MCF 10A (cell line): ENCODE measurements around the gene SNAI1. TPM values are rescaled to one million over a fixed set of nuclear protein-coding genes. Genes with fewer than 3 reads are reported as not detected.

Source experiments
- BruUV-seq: library from RNA; stranded (reverse); fragments of 400-500 nt; replicated peaks from 2 replicates; lab custom pipeline; 2021; lab: Mats Ljungman, UMichigan
- CTCF ChIA-PET: fragments of 300-600 bp; sonication (Branson Sonifier 250); formaldehyde crosslinking; extraction: SDS; loops from one replicate; lab custom pipeline; 2021; ENCODE audit warnings: antibody characterized with exemption, inconsistent platforms; lab: Yijun Ruan, JAX
- POLR2A ChIA-PET: fragments of 300-600, 350-650 bp; sonication (Branson Sonifier 250); formaldehyde crosslinking; extraction: SDS; loops from one replicate; lab custom pipeline; 2020; ENCODE audit warnings: antibody characterized with exemption, inconsistent platforms; lab: Yijun Ruan, JAX
- DNase-seq: peaks from one replicate; pipeline ENCODE4 v3.0.0-alpha.2; 2018; ENCODE audit not compliant: unreplicated experiment
- H3K27ac Mint-ChIP-seq: one replicate; pipeline ENCODE4 v1.8.0; 2022; ENCODE audit warnings: mild to moderate bottlenecking, low read depth, mixed read lengths; ENCODE audit not compliant: unreplicated experiment
- H3K27me3 Mint-ChIP-seq: one replicate; pipeline ENCODE4 v1.8.0; 2022; ENCODE audit warnings: mixed read lengths; ENCODE audit not compliant: insufficient read depth, unreplicated experiment
- H3K36me3 Mint-ChIP-seq: one replicate; pipeline ENCODE4 v1.8.0; 2022; ENCODE audit warnings: mild to moderate bottlenecking, moderate library complexity, mixed read lengths; ENCODE audit not compliant: insufficient read depth, unreplicated experiment
- H3K4me1 Mint-ChIP-seq: one replicate; pipeline ENCODE4 v1.8.0; 2022; ENCODE audit warnings: mixed read lengths; ENCODE audit not compliant: insufficient read depth, unreplicated experiment
- H3K4me3 Mint-ChIP-seq: one replicate; pipeline ENCODE4 v1.8.0; 2022; ENCODE audit warnings: mild to moderate bottlenecking, moderate library complexity, mixed read lengths; ENCODE audit not compliant: unreplicated experiment
- H3K9me3 Mint-ChIP-seq: one replicate; pipeline ENCODE4 v1.8.0; 2022; ENCODE audit warnings: mixed read lengths; ENCODE audit not compliant: unreplicated experiment
- intact Hi-C: fragments of 100-400 bp; cut with micrococcal nuclease; formaldehyde crosslinking; loops from 2 replicates; pipeline ENCODE4 v1.14.1; 2022
- total RNA-seq: library from RNA; stranded (reverse); gene quantifications from 2 replicates; pipeline ENCODE4 v1.2.3, GENCODE V29; 2022
- TF ChIP-seq, protein P1 (sequence below): fragments of 200-600 bp; IDR thresholded peaks from one replicate; pipeline ENCODE4 v1.8.0; 2022; ENCODE audit warnings: antibody characterized with exemption, mild to moderate bottlenecking; ENCODE audit not compliant: unreplicated experiment

The SNAI1 gene
- total RNA-seq, 1 experiment from 2014 or later = 0.23 TPM

DNA sequence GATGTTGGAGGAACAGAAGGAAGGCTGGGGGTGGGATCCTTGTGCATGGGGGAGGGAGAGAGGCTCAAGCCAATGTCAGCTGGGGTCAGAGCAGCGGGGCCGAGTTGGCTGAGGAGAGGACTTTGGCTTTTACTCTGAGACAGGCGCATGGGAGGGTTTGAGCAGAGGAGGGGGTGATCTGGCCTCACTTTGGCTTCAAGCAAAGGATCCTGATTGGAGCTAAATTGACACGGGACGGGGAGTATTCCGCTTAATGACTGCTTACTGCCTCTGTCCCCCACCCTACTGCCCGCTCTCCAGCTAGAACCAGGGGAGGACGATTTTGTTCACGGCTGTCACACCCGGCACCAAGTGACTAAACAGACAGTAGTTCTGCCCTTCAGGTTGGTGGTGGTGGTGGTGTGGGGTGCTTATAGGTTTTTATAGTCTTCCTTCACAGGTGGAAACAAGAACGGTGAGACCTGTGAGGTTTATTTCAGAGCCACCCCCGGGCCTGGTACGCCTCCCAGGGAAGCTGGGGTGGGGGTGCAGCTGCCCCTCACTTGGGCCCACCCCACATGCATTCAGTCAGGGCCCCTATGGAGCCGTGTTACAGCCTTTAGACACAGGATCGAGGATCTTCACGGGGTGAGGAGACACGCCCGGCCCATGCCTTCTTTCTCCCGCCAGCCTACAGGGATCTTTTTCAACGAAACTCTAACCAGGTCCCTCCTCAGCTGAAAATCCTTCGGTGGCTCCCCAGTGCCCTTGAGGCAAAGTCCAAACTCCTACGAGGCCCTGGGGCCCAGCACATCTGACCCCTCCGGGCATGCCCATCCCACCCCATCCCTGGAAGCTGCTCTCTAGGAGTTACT is 1.3 kb upstream of the SNAI1 start:
- H3K27ac Mint-ChIP-seq = no peak overlapping the region

DNA sequence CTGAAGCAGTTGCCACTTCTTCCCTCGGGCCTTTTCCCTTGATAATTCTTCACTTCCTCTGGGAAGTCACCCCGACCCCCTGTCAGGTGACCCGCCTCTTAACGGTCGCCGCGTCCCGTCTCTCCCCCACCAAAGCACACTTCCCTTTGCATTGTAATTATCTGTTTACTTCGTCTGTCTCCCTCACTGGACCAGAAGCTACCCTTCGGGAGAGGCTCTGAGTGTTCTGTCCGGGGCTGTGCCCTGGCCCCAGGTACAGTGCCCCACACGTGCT is 771 bp upstream of the SNAI1 start:
- DNase-seq = no peak
- ChIA-PET POLR2A (interaction anchor here (1.2 to 2.1 kb wide), 2 partner anchors 88 to 89 kb away, joined by 3 to 9 read pairs; no protein-coding TSS in a partner anchor), CTCF (interaction anchor here (0.5 to 14.3 kb wide), 12 partner anchors 43 to 1560 kb away, joined by 3 to 582 read pairs (median 3); partner anchors contain the start of gene NFATC2)
- no peaks in the 10 kb centered on the region for H3K36me3 Mint-ChIP-seq
- H3K27ac Mint-ChIP-seq = no peak overlapping the region
- peaks cover 6% of the 10 kb centered on the region for H3K4me1 Mint-ChIP-seq
- peaks cover 19% of the 10 kb centered on the region for H3K27me3 Mint-ChIP-seq
- no peaks in the 10 kb centered on the region for H3K9me3 Mint-ChIP-seq
- no TSS peak for BruUV-seq
- TF ChIP-seq, protein P1, sequence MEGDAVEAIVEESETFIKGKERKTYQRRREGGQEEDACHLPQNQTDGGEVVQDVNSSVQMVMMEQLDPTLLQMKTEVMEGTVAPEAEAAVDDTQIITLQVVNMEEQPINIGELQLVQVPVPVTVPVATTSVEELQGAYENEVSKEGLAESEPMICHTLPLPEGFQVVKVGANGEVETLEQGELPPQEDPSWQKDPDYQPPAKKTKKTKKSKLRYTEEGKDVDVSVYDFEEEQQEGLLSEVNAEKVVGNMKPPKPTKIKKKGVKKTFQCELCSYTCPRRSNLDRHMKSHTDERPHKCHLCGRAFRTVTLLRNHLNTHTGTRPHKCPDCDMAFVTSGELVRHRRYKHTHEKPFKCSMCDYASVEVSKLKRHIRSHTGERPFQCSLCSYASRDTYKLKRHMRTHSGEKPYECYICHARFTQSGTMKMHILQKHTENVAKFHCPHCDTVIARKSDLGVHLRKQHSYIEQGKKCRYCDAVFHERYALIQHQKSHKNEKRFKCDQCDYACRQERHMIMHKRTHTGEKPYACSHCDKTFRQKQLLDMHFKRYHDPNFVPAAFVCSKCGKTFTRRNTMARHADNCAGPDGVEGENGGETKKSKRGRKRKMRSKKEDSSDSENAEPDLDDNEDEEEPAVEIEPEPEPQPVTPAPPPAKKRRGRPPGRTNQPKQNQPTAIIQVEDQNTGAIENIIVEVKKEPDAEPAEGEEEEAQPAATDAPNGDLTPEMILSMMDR = no peak
- intact Hi-C loops = loop anchor here (1.0 to 2.0 kb wide), 3 partner anchors 53 to 103 kb away; no protein-coding TSS in a partner anchor
- peak overlapping the region; percentile 55 for H3K4me3 Mint-ChIP-seq

More for the DNA sequence above, 1.3 kb upstream of the SNAI1 start:
- peak overlapping the region; percentile 55 for H3K4me3 Mint-ChIP-seq
- no peaks in the 10 kb centered on the region for H3K36me3 Mint-ChIP-seq
- peaks cover 19% of the 10 kb centered on the region for H3K27me3 Mint-ChIP-seq
- BruUV-seq = no TSS peak
- H3K4me1 Mint-ChIP-seq = peaks cover 6% of the 10 kb centered on the region
- CTCF ChIA-PET = interaction anchor here (0.5 to 14.3 kb wide), 17 partner anchors 8 to 1561 kb away, joined by 3 to 582 read pairs (median 6); partner anchors contain the start of gene NFATC2
- no peak for DNase-seq
- H3K9me3 Mint-ChIP-seq = no peaks in the 10 kb centered on the region
- POLR2A ChIA-PET = interaction anchor here (1.2 to 2.1 kb wide), 2 partner anchors 88 to 90 kb away, joined by 3 to 9 read pairs; no protein-coding TSS in a partner anchor
- TF ChIP-seq, protein P1 = no peak
- intact Hi-C loops = loop anchor here (1.0 to 2.0 kb wide), 3 partner anchors 53 to 104 kb away; no protein-coding TSS in a partner anchor

DNA sequence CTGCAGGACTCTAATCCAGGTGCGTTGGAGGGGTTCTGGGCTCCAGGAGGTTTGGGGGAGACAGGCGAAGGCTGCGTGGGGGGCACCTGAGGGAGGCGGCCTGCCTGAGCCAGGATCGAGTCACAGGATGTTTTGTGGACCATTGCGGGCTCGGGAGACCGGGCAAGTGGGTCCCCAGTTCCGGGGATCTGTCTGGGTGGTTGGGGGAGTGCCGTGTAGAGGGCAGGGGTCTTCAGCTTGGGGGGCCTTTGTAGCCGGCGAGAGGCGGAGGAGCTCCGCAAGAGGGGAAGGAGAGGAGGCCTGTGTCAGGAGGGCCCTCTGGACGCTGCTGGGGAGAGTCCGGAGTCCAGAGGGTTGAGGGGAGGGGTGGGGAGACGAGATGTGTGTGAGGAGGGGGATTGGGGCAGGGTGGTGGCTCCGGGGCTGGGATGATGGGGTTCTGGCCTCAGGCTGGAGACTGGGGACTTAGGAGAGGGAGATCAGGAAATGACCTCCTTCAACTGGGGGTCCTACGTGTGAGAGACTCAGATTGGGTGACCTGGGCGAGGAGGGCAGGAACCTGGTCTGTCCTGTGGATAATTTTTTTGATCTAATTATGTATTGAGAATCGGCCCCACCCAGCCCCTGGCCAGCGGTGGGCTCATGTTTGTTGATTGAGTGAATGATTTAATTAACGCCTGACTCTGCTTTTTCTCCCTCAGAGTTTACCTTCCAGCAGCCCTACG is 505 bp downstream of the SNAI1 start:
- Mint-ChIP-seq H3K9me3 (no peaks in the 10 kb centered on the region), H3K4me1 (peaks cover 6% of the 10 kb centered on the region), H3K36me3 (no peaks in the 10 kb centered on the region), H3K4me3 (peak overlapping the region; percentile 55), H3K27ac (peak overlapping the region; percentile 75), H3K27me3 (peaks cover 19% of the 10 kb centered on the region)
- TF ChIP-seq, protein P1 = no peak
- DNase-seq = no peak
- intact Hi-C loops = loop anchor here (2.0 kb wide), 1 partner anchor 52 kb away; no protein-coding TSS in a partner anchor
- no TSS peak for BruUV-seq
- ChIA-PET CTCF (interaction anchor here (0.6 to 9.4 kb wide), 6 partner anchors 13 to 170 kb away, joined by 3 to 78 read pairs (median 4); partner anchors contain the start of gene PEDS1), POLR2A (interaction anchor here (0.6 kb wide), 1 partner anchor 115 kb away, joined by 3 read pairs; no protein-coding TSS in a partner anchor)
